Measurements from ENCODE around the gene MCF2L.
A peak's percentile ranks its signal among the peaks of the same experiment; 100 is the strongest.

The MCF2L gene

DNA sequence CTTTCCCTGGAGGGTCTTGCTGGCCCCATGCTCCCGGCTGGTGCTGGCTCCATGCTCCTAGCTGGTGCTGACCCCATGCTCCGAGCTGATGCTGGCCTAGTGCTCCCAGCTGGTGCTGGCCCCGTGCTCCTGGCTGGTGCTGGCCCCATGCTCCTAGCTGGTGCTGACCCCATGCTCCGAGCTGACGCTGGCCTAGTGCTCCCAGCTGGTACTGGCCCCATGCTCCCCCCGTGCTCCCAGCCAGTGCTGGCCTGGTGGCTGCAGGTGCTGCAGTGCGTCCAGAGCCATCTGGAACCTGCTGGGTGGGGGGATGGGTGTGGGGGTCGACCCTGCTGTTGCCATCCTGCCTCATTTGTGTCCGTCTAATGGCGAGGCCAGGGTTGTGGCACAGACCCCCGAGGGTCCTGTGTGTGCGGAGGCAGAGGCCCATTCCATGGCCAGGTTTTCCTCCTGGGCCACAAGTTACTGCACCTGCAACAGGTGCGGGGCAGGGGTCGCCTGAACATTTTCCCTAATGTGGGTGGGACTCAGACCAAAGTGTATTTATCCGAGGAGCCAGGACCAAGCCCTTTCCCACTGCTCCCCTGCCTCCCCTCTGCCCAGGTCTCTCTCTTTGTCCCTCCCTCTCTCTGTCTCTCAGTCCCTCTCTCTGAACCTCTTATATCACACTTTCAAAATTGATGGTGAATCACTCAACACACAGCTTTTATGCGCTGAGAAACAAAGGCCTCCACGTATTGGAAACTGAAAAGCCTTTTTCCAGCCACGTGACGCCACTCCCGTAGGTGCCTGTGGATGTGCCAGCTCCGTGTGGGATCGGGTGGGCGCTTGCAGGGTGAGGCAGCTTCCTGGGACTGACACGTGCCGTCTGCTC, 45.1 kb downstream of the MCF2L start:
- FAIRE-seq (no peak), DNase-seq (ENCODE audit: low spot score) (no peak)

DNA sequence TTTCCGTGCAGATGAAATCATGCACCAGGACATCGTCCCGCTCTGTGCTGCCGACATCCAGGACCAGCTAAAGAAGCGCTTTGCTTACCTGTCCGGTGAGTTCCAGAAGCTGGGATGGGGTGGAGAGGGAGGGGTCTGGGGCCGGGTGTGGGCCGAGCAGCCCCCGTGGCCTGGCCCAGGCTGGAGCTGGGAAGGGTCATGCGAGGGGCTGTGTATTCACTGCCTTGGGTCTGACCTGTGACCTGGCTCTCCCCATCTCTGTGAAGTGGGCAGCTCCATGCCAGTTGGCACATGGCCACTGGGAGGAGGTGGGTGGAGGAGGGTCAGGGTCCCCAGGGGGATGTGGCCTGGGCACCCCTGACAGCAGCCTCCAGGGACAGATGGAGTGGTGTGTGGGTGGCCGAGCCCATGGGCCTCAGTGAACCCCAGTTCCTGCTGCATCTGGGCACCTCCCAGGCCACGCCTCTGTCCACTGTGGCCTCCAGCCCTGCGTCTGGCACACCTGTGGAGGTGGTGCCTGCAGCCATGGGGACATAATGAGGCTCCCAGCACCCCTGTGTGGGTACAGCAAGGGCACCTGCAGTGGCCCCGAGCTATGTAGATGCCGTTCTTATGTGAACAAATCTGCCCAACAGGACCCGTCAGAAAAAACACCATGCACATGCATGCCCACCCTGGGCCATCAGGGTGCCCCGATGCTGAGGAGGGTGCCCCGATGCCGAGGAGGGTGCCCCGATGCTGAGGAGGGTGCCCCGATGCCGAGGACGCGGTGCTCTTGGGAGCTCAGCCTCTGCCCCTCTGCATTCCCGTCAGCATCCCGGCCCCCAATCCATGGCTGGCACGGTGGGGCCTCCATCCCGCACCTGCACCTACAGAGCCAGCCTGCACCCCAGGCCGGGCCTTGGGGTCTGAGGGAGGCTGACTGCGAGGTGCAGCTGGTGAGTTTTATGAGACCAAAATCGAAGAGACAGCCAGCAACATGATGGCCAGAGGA, 46.0 kb downstream of the MCF2L start:
- no peak for DNase-seq (ENCODE audit: low spot score)
- FAIRE-seq: no peak

DNA sequence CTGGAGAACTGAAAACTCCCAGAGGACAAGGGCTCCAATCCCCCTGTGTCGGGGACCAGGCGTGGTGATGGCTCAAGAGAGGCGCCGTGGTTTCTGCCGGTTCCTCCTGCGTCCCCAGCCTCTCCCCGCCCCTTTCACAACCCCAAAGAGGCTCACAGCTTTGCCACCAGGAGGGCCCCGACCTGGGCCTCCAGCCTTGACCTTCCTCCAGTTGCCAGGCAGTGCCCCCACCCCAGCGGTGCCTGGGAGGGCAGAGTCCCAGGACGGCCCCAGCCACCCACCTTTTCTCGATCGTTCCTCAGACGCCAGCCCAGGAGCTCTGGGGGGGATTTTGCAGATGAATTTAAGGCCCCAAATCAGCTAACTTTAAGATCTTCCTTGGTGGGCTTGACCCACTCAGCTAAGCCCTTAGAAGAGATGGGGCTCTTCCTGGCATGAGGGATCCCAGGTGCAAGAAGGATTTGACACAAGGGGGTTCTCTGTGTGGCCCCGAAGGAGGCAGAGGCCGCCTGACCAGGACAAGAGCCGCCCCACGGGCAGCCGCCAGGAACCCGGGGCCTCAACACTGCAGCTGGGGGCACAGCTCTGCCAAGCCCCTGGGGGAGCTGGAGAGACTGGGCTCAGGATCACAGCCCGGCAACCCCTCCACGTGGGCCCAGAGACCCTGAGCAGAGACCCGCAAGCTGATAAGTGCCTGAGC, 47.0 kb downstream of the MCF2L start:
- FAIRE-seq: no peak
- DNase-seq (ENCODE audit: low spot score): no peak

DNA sequence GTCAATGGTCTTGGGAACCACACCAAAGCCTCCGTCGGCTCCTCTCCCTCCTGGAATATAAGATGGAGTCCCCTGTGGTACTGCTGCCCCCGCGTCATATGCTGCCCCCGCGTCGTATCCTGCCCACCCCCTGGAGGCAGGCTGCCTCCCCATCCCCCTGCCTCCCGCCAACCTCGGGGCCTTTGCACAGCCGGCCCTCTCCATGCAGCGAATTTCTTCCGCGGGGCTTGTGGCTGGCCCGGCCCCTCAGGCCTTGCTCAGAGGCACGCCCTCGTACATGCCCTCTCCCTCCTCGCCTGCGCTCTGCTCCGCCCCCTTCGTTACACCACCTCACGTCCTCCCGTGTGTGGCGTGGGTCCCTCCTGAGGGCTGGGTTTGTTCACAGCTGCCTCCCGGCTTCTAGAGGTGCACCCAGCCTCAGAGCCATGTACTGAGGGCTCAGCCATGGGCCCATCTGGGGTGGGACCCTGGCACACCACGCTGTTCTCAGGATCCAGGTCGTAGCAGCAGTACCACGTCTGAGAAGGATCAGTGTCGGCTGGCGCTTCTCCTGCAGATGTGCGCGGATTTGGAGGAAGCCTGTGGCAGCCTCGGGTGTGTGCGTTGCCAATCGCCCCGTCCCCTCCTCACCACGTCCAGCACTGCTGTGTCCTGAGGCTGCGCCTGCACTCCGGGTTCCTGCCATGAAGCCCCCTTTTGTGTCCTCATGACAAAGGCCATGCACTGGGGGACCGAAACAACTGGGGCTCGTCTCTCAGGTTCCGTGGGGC, 47.7 kb downstream of the MCF2L start:
- DNase-seq (ENCODE audit: low spot score): no peak
- FAIRE-seq: no peak

DNA sequence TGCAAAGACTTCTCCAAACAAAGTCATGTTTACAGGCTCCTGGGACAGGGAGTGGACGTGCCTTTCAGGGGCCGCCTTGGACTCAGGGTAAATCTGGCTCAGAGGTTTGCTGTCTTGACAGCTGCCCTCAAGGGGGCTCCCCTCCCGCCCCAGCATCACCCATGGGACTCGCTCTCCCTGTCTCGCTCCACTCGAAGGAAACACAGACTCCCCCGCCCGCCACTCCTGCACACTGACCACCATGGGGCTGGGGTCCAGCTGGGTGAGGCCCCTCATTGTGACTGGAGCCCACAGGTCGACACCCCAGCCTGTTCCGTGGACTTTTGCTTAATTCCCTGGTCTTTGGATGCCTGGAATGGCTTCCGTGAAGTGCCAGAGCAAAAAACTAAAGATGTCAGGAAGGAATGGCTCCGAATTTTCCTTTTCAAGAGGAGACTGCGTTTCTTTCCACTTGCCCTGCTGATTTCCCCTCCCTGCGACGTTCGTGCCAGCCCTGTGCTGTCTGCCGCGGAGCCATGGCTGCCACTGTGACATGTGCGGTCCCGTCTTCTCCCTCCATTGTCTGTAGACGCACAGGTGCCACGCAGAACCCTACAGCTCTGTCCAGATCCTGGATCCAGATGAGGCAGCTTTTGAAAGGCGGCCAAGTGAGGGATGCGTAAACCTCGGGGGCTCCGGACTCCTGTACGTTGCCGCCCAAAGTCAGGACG, 48.6 kb downstream of the MCF2L start:
- peak; percentile 17 for FAIRE-seq
- no peak for DNase-seq (ENCODE audit: low spot score)

DNA sequence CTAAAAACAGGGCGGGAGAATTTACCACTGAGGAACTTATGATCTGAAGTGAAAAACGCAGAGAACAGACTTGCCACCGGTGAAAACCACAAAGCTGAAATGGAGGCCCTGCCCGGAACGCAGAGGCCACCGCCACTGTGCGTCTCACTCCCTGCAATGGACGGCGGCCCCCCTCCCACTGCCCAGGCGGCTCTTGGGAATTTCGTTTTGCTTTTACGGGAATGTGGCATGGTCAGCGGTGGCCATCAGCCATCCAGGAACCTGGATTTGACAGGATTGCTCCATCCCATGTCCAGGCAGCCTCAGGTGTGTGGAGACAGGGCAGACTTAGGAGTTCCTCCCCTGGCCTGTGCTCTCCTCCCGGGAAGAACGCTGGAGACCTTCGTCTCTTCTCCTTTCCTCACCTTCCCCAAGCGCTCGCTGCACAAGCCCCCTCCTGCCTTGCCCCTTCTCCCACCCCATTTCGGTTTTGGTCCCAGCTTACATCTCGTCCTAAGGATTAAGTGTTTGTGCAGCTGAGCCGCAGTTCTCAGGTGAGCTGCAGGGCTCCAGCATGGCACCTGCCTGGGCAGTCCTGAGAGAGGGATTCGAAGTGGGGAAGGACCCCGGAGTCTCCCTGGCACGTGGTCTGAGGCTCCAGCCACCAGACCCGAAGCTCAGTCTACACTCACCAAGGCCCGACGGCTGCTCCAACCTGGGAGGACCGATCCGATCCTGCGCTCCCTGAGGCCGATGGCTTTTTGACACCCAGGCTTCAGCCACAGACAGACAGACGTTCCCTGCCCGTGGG, 49.9 kb downstream of the MCF2L start:
- FAIRE-seq (no peak), DNase-seq (ENCODE audit: low spot score) (no peak)

DNA sequence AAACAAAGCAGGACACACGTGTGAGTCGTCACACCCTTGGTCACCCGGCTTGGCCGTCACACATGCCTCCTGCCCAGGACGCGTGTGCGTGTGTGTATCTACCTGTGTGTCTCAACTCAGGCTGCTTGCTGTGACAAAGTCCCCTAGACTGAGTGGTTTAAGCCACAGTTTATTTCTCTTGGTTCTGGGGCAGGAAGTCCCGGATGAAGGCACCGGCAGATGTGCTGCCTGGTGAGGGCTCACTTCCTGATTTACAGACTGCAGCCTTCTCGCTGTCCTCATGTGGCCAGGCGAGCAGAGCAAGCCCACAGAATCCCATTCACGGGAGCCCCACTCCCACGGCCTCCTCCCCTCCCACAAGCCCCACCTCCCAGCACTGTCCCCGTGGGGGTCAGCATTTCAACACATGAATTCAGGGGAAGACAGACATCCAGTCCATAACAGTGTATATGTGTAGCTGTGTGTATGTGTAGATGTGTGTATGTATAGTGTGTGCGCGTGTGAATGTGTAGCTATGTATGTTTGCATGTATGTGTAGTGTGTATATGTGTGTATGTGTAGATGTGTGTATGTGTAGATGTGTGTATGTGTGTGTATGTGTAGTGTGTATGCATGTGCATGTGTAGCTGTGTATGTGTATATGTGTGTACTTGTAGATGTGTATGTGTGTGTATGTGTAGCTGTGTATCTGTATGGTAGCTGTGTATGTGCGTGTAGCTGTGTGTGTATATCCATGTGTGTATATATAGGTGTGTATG, 51.5 kb downstream of the MCF2L start:
- FAIRE-seq (peak; percentile 99), DNase-seq (ENCODE audit: low spot score) (no peak)

DNA sequence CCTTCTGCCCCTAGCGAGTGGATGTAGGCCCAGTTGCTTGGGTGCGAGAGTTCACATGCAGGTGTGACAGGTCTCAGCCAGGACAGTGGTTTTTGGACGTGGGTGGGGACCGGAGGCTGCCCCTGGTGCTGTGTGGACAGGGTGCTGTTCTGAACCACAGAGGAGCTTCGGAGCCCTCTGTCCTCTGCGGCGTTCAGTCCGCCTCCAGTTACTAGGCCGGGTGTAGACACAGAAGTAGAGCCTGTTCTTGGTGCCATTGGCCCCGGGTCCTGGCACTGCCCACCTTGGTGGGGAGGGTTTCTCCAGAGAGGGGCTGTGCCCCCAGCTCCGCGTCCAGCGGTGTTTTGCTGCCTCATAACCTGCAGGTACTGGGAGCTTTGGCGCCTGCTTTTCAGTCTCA, 52.4 kb downstream of the MCF2L start:
- no peak for FAIRE-seq
- no peak for DNase-seq (ENCODE audit: low spot score)

DNA sequence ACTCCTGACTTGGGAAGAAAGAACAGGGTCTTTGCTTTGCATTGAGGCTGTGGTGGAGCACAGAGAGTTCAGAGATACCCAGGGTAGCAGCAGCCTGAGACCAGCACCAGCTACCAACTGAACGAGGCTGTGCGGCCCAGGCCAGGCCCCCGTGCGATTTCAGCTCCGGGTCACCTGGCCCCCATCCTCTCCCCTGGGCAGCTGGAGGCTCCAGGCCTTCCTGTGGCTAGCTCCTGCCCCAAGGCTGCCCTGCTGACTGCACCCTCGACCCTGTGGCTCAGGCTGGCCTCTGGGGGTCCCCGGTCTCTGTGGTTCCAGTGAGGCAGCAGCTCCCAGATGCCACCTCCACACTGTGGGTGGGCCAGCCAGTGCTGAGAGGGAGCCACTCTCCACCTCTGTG, 52.8 kb downstream of the MCF2L start:
- DNase-seq (ENCODE audit: low spot score) (no peak), FAIRE-seq (peak; percentile 61)

DNA sequence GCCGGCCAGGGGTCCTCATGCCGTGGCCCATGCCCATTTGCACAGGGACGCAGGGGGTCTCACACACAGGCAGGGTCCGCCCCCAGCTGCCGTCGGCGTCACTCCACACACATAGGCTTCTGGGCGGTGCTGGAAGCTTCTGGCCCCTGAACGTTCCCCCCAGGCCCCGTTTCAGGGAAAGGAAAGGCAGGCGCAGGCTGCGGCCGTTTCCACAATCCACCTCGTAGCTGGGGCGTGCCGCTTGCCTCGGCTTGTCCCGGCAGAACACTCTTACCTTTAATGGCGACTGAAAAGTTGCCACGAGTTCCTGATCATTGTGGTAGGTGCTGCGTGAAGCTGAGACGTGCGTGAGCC, 53.4 kb downstream of the MCF2L start:
- FAIRE-seq (no peak), DNase-seq (ENCODE audit: low spot score) (no peak)

DNA sequence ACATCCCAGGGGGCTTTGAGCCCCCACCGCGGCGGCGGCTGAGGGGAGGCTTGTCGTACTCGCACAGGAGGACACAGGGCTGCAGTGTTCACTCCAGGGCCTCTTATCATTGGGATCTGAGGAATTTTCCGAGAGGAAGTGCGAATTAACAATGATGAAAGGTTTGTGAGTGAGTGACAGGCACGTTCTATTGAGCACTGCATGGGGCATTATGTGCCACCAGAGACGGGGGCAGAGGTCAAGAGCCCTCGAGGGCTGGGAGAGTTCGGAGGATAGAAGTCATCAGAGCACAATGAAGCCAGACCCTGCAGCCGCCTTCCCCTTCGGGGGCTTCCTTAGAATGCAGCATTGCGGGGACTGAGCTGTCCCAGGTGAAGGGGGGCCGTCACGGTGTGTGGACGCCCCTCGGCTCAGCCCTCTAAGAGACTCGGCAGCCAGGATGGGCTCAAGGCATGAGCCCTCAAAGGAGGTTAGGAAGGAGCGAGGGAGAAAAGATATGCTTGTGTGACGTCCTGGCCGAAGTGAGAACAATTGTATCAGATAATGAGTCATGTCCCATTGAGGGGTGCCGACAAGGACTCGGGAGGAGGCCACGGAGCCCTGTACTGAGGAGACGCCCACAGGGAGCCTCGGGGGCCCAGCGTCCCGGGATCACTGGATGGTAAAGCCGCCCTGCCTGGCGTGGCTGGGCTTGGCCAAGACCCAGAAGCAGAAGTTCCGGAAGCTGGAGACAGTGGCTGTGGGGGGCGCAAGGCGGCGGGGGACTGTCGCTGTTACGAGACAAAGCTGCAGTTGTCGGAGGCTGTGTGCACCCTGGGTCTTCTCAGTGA, 53.9 kb downstream of the MCF2L start:
- DNase-seq (ENCODE audit: low spot score) (no peak), FAIRE-seq (no peak)

DNA sequence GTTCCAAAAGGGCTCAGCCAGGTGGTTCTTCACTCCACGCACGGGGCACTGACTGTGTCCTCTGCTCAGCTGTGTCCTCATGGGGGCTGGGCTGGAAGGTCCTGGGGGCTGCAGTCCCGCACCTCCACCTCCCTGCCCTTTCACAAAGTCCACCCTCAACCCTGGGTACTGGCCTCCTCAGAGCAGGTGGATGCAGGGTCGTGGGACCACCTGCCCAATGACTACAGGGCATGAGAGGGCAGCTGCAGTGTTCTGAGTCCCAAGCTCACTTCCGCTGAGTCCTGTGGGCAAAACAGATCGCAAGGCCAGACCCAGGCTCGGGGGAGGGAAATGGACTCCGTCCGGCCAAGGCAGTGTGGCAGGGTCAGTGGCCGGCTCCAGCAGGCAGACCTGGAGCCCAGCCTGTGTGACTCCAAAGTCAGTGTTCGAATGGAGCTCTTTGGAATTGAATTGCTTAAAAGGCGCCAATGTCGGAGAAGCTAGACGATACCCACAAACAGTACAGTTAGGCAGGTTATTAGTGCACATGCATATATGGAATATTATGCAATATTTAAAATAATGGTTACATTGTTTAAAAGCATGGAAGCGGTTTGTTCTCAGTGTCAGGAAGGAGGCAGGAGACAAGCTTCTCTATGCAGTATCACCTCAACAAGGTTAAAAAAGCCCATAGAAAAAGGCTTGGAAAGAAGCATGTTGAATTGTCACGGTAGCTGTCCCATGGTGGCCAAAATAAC, 54.8 kb downstream of the MCF2L start:
- DNase-seq (ENCODE audit: low spot score) (no peak), FAIRE-seq (no peak)

DNA sequence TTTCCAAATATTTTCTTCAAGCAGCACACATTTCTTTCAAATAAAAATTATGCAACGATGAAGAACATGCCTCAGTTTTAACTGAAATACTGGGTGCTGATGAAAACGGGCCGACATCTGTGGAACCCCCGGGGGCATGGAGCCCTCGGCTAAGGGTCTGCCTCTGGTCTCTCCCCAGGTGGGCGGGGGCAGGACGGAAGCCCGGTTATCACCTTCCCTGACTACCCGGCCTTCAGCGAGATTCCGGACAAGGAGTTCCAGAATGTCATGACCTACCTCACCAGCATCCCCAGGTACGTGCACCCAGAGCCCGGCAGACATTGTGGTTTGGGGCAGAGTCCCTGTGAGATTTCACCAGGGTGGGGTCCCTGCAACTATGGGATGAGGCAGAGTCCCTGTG, 55.5 kb downstream of the MCF2L start:
- no peak for FAIRE-seq
- no peak for DNase-seq (ENCODE audit: low spot score)

DNA sequence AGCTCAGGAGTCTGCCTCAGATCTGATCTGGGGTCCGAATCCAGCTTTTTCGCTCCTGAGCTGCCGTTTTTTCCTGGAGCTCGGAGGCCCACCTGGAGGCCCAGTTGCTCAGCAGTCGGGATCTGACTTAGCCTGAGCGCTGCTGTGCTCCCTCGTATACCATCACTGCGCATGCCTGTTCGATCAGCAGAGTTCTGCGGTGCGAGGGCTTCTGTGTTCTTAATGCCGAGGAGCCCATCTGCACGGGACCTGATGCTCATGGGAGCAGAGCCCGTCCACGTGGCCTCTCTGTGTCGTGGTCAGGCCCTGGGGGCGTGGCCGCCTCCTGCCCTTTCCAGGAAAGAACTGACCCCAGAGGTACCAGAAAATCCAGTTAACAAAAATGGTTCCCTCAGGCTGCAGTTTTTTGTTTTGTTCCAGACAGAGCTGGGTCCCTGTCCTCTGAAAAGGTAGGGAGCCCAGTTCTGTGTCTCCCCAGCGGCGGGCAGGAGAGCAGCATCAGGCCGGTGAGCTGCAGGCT, 57.4 kb downstream of the MCF2L start:
- DNase-seq (ENCODE audit: low spot score): no peak
- FAIRE-seq: no peak

DNA sequence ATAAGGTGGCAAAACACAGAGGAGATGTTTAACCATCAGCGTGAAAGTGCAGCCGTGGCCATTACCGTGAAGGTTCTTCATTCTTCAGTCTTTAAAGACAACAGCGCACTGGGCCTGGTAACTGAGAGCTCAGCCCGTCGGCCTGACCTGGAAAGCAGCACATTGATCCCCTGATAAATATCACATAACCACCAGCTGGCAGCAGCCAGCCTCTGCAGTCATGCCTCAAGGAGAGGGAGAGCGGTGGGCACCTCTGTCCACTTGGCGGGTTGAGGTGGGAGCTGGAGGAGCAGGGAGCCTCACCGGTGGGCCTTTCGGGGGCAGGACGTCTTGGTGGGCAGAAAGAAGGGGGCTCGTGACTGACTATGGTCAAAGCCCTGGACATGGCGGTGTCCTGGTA, 58.1 kb downstream of the MCF2L start:
- no peak for FAIRE-seq
- DNase-seq (ENCODE audit: low spot score): no peak

DNA sequence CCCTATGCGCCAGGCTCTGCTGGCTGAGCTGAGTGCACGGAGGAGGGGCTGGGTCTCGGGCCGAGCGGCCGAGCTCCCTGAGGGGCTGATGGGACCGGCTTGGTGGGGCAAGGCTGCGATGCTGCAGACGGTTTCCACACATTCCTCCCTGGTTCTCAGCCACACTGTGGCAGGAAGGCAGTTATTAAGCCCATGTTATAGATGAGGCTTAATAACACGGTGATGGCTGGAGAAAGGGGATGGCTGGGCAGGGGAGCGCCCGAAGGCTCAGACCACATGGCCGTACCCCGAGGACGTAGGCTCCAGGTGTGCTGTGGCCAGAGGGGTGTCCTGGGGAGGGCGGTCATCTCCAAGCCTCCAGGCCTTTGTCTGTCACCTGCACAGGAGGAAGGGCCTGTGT, 58.6 kb downstream of the MCF2L start:
- FAIRE-seq (no peak), DNase-seq (ENCODE audit: low spot score) (no peak)

All from urothelium cell line (cell line).